GM12878 (cell line): ENCODE measurements around the gene SECTM1. TPM values are rescaled to one million over a fixed set of nuclear protein-coding genes. Genes with fewer than 3 reads are reported as not detected.

ENCODE experiments used
- CBFB ChIP-seq: IDR thresholded peaks from 2 replicates; pipeline ENCODE4 v1.6.1; 2016; ENCODE audit warnings: antibody characterized with exemption, low read depth
- CREM ChIP-seq: IDR thresholded peaks from 2 replicates; pipeline ENCODE4 v1.6.1; 2014; ENCODE audit warnings: antibody characterized with exemption, low read depth
- ETV6 ChIP-seq, 2 experiments: fragments of 450-650 bp in 1 of 2; IDR thresholded peaks in 1 of 2; conservative IDR thresholded peaks in 1 of 2; 2 replicates each; pipeline ENCODE4 v1.6.1; 2014; ENCODE audit warnings: antibody characterized with exemption in 1 of 2, borderline replicate concordance in 1 of 2, low read depth in 1 of 2, mild to moderate bottlenecking in 1 of 2, moderate library complexity in 1 of 2
- EZH2 ChIP-seq: IDR thresholded peaks from 2 replicates; pipeline ENCODE4 v1.6.1; 2012; ENCODE audit warnings: low read depth, mild to moderate bottlenecking, control low read depth, inconsistent platforms, low read length, borderline replicate concordance; ENCODE audit not compliant: control insufficient read depth
- FOS ChIP-seq: IDR thresholded peaks from 3 replicates; pipeline ENCODE4 v1.6.1; 2011; ENCODE audit warnings: borderline replicate concordance; ENCODE audit not compliant: insufficient read length; ENCODE audit errors: extremely low read depth
- FOXM1 ChIP-seq: IDR thresholded peaks from 2 replicates; pipeline ENCODE4 v1.6.1; 2012; ENCODE audit warnings: low read depth, mild to moderate bottlenecking, inconsistent platforms, low read length, moderate library complexity
- HDAC6 ChIP-seq: fragments of 200-600 bp; sonication (generic); IDR thresholded peaks from one replicate; pipeline ENCODE4 v1.8.0; 2017; ENCODE audit warnings: antibody characterized with exemption; ENCODE audit not compliant: unreplicated experiment
- IKZF1 ChIP-seq: fragments of 450-650 bp; conservative IDR thresholded peaks from 2 replicates; pipeline ENCODE4 v1.6.1; 2017; ENCODE audit warnings: antibody characterized with exemption, mild to moderate bottlenecking
- MTA2 ChIP-seq: fragments of 450-650 bp; IDR thresholded peaks from 2 replicates; pipeline ENCODE4 v1.6.1; 2016; ENCODE audit warnings: low read depth, mild to moderate bottlenecking, moderate library complexity
- MXI1 ChIP-seq: fragments of 150-350 bp; IDR thresholded peaks from 2 replicates; pipeline ENCODE4 v1.6.1; 2011; ENCODE audit warnings: low read depth, mild to moderate bottlenecking, inconsistent platforms, low read length, improper control_type of control experiment
- MYB ChIP-seq: fragments of 150-350 bp; IDR thresholded peaks from 2 replicates; pipeline ENCODE4 v1.6.1; 2014; ENCODE audit warnings: mild to moderate bottlenecking, low read depth, low read length, borderline replicate concordance
- NFYB ChIP-seq: IDR thresholded peaks from 2 replicates; pipeline ENCODE4 v1.6.1; 2011; ENCODE audit warnings: low read depth, mild to moderate bottlenecking, low read length, improper control_type of control experiment, moderate library complexity; ENCODE audit not compliant: insufficient read depth
- POU2F2 ChIP-seq: IDR thresholded peaks from 3 replicates; pipeline ENCODE4 v1.6.1; 2011; ENCODE audit warnings: low read depth, mild to moderate bottlenecking, low read length, borderline replicate concordance
- RELA ChIP-seq: fragments of 450-650 bp; IDR thresholded peaks from 2 replicates; pipeline ENCODE4 v1.8.0; 2014; ENCODE audit warnings: borderline replicate concordance; ENCODE audit not compliant: partially characterized antibody
- SIX5 ChIP-seq: IDR thresholded peaks from 2 replicates; pipeline ENCODE4 v1.6.1; 2011; ENCODE audit warnings: mild to moderate bottlenecking, low read depth, low read length, moderate library complexity; ENCODE audit not compliant: severe bottlenecking
- SKIL ChIP-seq: fragments of 450-650 bp; IDR thresholded peaks from 2 replicates; pipeline ENCODE4 v1.6.1; 2017; ENCODE audit warnings: mild to moderate bottlenecking, low read depth, inconsistent platforms; ENCODE audit not compliant: poor library complexity, severe bottlenecking
- SRF ChIP-seq, 2 experiments: IDR thresholded peaks; 2 replicates each; pipeline ENCODE4 v1.6.1; 2011; ENCODE audit warnings: low read depth in 2 of 2, low read length in 2 of 2, mild to moderate bottlenecking in 1 of 2, moderate library complexity in 1 of 2
- TAF1 ChIP-seq: IDR thresholded peaks from 2 replicates; pipeline ENCODE4 v1.6.1; 2011; ENCODE audit warnings: mild to moderate bottlenecking, low read depth, low read length, borderline replicate concordance
- WRNIP1 ChIP-seq: IDR thresholded peaks from 2 replicates; pipeline ENCODE4 v1.6.1; 2011; ENCODE audit warnings: low read depth, low read length, improper control_type of control experiment, borderline replicate concordance
- ZNF622 ChIP-seq: fragments of 450-650 bp; IDR thresholded peaks from 2 replicates; pipeline ENCODE4 v1.6.1; 2017; ENCODE audit warnings: mild to moderate bottlenecking, inconsistent platforms
- polyA plus RNA-seq, 11 experiments: library from polyadenylated mRNA; depleted of rRNA in 4 of 11; unstranded in 6 of 11; stranded (reverse) in 5 of 11; fragments of >200 nt; fragmentation: Nextera tagmentation in 4 of 11; fragmentation: Illumina TruSeq in 1 of 11; extraction: Ambion mirVana in 4 of 11; extraction: Trizol in 1 of 11; gene quantifications; 1 replicate in 1 of 11; 2 replicates in 10 of 11; pipeline versions ENCODE4 v1.2.1 to v1.2.3, GENCODE V29; 2011 to 2016; ENCODE audit warnings: inconsistent platforms in 2 of 11, missing spikeins in 2 of 11, low read depth in 1 of 11
- total RNA-seq, 4 experiments: library from RNA; depleted of rRNA in 3 of 4; stranded (reverse); fragments of >200 nt in 3 of 4; fragmentation: Illumina TruSeq in 1 of 4; extraction: Trizol in 1 of 4; gene quantifications; 2 replicates each; pipeline versions ENCODE4 v1.2.1 to v1.2.3, GENCODE V29; 2013 to 2021
- TF ChIP-seq, protein P1 (sequence below): fragments of 450-650 bp; IDR thresholded peaks from 2 replicates; pipeline ENCODE4 v1.6.1; 2016; ENCODE audit warnings: mild to moderate bottlenecking
- TF ChIP-seq, protein P2 (sequence below): IDR thresholded peaks from 2 replicates; pipeline ENCODE4 v1.6.1; 2011; ENCODE audit warnings: low read depth, low read length, improper control_type of control experiment, borderline replicate concordance

The SECTM1 gene
- total and polyA plus RNA-seq, 10 of the 15 experiments (the other 5 are each of a cell fraction or from before 2014, with no cell fraction given) = 0.10 to 0.13 (median 0.12) TPM; not detected in 7

DNA sequence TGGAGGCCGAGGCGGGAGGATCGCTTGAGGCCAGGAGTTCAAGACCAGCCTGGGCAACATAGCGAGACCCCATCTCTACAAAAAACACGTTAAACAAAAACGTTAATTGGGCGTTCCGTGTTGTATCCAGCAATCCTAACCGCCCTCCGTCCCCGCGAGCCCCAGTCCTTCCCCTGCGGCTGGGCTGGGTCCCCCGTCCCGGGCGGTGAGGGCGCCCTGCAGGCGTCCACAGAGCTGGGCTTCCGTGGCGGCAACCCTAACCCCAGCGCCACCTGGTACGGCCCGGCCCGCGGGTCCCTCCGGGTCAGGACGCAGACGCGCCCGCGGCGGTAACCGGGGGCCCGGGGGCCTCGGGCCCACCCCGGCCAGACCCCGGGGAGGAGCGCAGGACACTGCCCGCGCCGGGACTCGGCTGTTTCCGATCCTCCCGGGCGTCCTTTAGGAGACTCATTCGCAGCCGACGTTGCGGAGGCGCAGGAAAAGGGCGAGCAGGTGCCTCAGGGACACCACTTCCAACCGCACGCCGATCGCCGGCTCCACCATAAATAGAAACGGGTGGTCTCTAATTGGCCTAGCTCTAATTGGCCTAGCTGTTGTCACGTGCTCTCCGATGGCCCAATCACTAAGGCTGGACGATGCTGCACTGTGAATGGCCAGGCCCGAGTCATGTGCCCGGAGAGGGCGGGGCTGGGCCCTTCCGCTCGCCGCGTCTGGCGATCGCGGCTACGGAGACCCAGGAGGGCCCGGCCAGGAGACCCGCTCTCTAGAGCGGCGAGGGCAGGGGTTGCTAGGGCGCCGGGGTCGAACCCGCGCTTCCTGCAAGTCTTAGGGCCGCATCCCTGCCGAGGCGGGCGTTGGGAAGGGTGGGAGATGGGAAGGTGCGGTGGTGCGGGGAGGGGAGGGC is 41.1 kb downstream of the SECTM1 start (continued):
- peak; percentile 66; the same call in 1 of the 2 replicates for TF ChIP-seq TAF1
- peak; percentile 86 for TF ChIP-seq MXI1
- no peak; the same call in 1 of the 3 replicates for TF ChIP-seq POU2F2
- TF ChIP-seq CBFB = peak; percentile 80
- no peak for TF ChIP-seq SKIL
- peak; percentile 93 for TF ChIP-seq IKZF1
- TF ChIP-seq SIX5 = no peak
- TF ChIP-seq, protein P1, sequence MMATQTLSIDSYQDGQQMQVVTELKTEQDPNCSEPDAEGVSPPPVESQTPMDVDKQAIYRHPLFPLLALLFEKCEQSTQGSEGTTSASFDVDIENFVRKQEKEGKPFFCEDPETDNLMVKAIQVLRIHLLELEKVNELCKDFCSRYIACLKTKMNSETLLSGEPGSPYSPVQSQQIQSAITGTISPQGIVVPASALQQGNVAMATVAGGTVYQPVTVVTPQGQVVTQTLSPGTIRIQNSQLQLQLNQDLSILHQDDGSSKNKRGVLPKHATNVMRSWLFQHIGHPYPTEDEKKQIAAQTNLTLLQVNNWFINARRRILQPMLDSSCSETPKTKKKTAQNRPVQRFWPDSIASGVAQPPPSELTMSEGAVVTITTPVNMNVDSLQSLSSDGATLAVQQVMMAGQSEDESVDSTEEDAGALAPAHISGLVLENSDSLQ = no peak
- TF ChIP-seq RELA = peak; percentile 64
- TF ChIP-seq MTA2 = peak; percentile 34
- TF ChIP-seq CREM = no peak
- TF ChIP-seq ZNF622 = no peak
- no peak for TF ChIP-seq WRNIP1
- TF ChIP-seq HDAC6 = peak; percentile 80
- TF ChIP-seq FOS = peak; percentile 70
- peak; percentile 96 for TF ChIP-seq NFYB
- no peak for TF ChIP-seq FOXM1
- peak in 1 of 2 experiments; percentile 34; a peak in 1 of 4 replicates for TF ChIP-seq SRF (IDR thresholded peaks at IDR 0.05; ENCODE audit: low read depth in 2 of 2, low read length in 2 of 2)
- TF ChIP-seq ETV6 (conservative IDR thresholded peaks at IDR 0.05 in 1 of 2, IDR thresholded peaks at IDR 0.05 in 1 of 2; ENCODE audit: borderline replicate concordance in 1 of 2, low read depth in 1 of 2) = no peak
- TF ChIP-seq, protein P2, sequence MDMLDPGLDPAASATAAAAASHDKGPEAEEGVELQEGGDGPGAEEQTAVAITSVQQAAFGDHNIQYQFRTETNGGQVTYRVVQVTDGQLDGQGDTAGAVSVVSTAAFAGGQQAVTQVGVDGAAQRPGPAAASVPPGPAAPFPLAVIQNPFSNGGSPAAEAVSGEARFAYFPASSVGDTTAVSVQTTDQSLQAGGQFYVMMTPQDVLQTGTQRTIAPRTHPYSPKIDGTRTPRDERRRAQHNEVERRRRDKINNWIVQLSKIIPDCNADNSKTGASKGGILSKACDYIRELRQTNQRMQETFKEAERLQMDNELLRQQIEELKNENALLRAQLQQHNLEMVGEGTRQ = peak; percentile 98
- TF ChIP-seq EZH2 = no peak
- TF ChIP-seq MYB = no peak
